Skin epidermis (tissue), 12 donors: ENCODE results near the gene CHD9.
"Not testable (repeated sequence)": the region's sequence is repeated elsewhere in the genome, so short reads cannot be mapped to it uniquely, and the experiment has no call there.

Experiments used
- H3K27ac ChIP-seq, 21 experiments: fragments of 200-600 bp; sonication (generic) in 11 of 21; one replicate each; pipeline ENCODE4 v1.5.0; 2020; ENCODE audit warnings: mild to moderate bottlenecking in 3 of 21, inconsistent platforms in 2 of 21, moderate library complexity in 2 of 21
- H3K4me3 ChIP-seq, 7 experiments: fragments of 200-600 bp; sonication (generic) in 2 of 7; one replicate each; pipeline ENCODE4 v1.5.0; 2020; ENCODE audit warnings: inconsistent platforms in 2 of 7, mild to moderate bottlenecking in 2 of 7, moderate library complexity in 1 of 7

The CHD9 gene, protein sequence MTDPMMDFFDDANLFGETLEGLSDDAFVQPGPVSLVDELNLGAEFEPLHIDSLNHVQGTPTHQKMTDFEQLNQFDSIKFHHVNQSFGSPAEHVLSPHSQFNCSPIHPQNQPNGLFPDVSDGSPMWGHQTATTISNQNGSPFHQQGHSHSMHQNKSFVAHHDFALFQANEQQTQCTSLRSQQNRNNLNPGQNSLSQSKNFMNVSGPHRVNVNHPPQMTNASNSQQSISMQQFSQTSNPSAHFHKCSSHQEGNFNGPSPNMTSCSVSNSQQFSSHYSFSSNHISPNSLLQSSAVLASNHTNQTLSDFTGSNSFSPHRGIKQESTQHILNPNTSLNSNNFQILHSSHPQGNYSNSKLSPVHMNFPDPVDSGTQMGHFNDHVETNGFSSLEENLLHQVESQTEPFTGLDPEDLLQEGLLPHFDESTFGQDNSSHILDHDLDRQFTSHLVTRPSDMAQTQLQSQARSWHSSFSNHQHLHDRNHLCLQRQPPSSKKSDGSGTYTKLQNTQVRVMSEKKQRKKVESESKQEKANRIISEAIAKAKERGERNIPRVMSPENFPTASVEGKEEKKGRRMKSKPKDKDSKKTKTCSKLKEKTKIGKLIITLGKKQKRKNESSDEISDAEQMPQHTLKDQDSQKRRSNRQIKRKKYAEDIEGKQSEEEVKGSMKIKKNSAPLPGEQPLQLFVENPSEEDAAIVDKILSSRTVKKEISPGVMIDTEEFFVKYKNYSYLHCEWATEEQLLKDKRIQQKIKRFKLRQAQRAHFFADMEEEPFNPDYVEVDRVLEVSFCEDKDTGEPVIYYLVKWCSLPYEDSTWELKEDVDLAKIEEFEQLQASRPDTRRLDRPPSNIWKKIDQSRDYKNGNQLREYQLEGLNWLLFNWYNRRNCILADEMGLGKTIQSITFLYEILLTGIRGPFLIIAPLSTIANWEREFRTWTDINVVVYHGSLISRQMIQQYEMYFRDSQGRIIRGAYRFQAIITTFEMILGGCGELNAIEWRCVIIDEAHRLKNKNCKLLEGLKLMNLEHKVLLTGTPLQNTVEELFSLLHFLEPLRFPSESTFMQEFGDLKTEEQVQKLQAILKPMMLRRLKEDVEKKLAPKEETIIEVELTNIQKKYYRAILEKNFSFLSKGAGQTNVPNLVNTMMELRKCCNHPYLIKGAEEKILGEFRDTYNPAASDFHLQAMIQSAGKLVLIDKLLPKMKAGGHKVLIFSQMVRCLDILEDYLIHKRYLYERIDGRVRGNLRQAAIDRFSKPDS (N-terminal part only)

DNA sequence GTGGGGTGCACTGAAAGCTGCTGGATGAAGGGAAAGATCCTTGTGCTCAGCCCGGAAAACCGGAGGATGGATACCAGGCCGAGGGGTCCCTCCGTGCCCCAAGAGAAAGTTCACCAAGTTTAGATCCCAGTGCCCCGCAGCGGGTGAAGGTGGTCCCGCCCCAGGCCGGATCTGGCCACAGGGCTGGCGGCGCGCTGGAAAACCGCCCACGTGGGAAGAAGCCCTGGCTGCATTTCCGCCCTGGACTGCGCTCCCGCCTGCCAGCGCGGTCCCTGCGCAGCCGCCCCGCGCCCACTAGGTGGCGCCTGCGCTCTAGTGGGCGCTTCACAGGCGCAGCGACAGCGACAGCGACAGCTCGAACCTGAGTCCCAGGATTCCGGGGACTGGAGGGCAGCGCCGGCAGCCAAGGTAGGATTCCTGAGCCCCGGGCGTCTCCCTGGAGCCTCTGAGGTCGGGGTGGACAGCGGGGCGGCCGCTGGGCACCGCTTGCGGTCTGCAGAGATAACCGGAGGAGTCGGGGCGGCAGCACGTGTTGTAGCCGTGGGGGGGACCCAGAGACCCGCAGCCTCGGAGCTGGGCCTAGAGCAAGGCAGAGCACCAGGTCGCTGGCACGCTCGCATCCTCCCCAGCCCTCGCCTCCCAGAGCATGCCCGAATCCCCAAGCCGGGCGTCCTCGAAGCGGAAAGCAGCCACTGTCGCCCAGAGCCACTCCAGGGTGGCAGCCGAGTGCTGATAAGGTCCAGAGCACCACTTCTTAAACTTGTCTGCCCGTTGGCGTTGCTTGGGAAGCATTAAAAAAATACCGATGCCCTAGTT lies at the start of gene CHD9:
TSS of gene CHD9 (plus strand) at position 322 of the 816 bp plus-strand sequence. CDS start 101,099 bp downstream, outside the sequence.
- peak within 1 kb of the TSS; percentile 54 to 98 (median 89) for H3K27ac ChIP-seq
- peak within 1 kb of the TSS; percentile 57 to 83 (median 67) for H3K4me3 ChIP-seq

DNA sequence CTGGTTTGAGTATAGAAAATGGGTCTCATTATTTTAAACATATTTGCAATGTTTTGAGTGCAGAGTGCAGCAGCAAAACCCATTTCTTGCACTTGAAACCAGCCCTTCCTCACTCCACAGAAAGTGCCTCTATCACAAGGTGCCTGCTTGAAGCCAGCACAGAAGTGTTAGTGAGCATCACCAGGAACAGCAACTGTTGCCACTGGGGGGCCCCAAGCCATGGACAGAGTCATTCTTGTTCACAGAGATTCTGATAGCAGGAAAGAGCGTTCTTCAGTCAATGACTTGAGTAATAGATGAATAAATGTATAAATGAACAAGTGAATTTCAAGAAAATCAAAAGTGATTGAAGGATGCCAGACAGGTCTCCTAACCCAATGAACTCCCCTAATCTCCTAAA lies 47.7 kb upstream of the CHD9 start:
- Histone ChIP-seq H3K27ac (no peak overlapping the region), H3K4me3 (no peak overlapping the region)

DNA sequence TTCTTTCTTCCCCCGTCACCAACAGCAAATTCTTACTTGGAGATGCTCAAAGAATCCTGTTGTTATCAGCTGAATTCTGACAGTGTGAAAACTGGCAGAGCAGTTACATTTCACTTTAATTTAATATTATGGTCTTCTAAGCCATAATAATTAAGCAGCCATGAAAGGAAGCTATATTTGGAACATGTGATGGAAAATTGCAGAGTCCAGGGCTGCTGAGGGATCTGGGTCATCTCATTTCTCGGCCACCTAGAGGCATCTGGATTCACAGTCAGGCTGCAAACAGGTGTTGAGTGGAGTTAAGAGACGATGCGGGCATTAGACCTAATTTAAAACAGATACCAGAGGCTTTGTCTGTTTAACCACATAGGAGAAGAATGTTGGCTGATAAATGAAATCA lies 40.5 kb upstream of the CHD9 start:
- Histone ChIP-seq H3K27ac (no peak overlapping the region), H3K4me3 (no peak overlapping the region)

DNA sequence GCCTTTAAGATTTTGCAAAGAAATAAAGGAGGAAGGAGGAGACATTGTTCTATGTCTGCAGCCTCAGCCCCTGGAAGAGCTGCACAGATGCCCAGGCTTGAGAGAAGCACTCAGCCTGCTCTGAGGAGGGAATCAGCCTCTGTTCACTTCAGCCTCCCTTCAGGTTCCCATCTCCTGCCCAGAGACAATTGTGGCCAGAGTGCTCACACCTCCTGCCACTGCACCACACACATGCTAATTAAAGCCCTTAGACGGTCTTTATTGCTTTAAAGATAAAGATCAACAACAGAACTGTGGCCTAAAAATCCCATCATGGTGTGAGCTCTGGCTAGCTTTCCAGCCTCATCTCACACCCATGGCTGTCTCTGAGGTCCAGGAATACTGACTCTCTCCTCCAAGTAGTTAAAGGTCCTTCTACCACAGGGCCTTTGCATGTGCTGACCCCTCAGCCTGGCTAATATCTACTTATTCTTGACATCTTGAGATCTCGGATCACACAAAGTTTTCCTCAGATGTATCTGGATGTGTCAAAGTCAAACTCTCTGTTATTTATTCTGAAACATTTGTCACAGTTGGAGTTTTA lies 35.9 kb upstream of the CHD9 start:
- no peak overlapping the region for H3K27ac ChIP-seq
- no peak overlapping the region for H3K4me3 ChIP-seq

DNA sequence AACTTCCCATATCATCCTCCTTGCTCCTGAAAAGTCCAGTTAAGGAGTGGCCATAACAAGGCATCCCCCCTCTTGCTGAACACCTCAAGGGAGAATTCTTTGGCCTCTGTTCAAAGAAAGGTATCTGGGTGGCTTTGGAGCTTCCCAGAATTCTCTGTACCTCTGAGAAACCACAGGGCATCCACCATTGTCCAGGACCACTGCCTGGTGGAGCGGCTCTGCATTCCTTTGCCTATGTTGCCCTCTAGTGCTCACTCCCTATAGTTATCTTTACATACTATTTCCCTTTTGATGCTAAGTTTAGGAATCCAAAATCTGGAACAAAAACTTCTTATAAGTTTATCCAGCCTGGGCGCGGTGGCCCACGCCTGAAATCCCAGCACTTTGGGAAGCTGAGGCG lies 32.4 kb upstream of the CHD9 start:
- Histone ChIP-seq H3K4me3 (no peak overlapping the region), H3K27ac (no peak overlapping the region)

DNA sequence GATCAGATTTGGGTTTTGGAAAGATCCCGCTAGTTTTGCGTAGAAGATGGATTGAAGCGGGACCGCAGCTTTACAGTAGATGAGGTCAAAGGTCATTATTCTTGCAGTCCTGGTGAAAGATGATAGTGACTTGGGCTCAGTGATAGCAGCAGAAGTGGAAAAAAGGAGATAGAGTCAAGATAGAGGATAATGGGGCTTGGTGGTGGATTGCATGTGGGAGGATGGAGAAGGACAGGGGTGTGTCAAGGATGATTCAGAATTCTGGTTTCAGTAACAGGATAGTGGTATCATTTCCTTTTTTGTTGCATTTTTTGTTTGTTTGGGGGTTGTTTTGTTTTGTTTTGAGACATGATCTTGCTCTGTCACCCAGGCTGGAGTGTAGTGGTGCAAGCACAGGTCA lies 30.7 kb upstream of the CHD9 start:
- no peak overlapping the region for H3K4me3 ChIP-seq
- no peak overlapping the region for H3K27ac ChIP-seq

DNA sequence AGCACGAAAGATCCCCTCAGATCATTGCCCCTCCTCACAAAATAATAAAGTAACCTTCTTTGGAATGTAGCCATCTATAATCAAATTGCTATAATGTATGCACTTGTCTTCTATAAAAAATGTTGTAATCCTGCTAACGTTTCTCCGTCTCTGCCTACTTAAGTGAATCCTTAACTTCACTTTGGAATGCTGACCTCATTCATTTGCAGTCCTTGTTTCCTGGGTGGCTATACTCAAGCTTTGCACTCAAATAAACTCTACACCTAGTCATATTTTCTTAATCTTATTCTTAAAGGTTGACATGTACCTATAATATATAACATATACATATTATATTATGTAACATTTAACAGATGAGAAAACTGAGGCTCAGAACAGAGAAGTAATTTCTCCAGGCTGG lies 24.8 kb upstream of the CHD9 start:
- Histone ChIP-seq H3K4me3 (no peak overlapping the region), H3K27ac (no peak overlapping the region)

DNA sequence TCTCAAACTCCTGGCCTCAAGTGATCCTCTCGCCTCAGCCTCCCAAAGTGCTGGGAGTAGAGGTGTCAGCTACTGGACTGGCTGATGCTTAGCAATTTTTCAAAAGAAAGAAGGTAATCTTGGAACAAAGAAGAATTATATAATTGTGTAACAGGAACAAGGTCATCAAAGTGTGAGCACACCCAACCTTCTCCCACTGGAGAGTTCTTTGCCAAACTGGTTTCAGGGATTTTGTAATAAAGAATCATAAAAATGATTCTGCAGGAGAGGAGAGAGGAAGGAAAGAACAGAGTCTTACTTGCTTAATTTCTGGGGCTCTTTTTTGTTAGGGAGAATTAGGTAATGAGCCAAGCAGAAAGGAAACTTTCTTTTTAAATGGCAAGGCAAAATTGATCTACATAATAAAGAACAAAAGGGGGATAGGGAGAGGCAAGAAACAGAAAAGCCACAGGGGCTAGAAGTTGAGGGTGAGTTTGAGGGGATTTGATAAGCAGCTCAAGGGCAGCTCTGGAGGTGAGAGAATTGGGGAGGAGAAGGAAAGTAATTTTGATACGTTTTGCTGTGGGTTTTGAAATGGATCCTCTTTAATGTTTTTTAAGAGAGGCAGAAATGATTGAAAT lies 23.4 kb upstream of the CHD9 start:
- peak overlapping the region in 5 of 21 experiments; percentile 10 to 48 (median 31) for H3K27ac ChIP-seq

DNA sequence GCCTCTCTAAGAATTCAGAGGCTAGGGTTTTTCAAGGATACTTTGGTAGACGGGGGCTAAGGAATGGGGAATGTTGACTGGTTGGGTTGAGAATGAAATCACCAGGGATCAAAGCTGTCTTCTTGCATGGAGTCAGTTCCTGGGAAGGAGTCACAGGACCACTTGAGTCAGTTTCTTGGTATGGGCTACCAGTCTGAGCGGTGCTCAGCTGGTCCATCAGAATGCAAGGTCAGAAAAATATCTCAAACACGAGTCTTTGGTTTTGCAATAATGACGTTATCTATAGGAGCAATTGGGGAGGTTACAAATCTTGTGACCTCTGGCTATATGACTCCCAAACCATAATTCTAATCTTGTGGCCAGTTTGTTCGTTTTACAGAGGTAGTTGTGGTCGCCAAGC lies 20.5 kb upstream of the CHD9 start:
- Histone ChIP-seq H3K4me3 (no peak overlapping the region), H3K27ac (no peak overlapping the region)

More for the DNA sequence above, 23.4 kb upstream of the CHD9 start:
- no peak overlapping the region for H3K4me3 ChIP-seq

DNA sequence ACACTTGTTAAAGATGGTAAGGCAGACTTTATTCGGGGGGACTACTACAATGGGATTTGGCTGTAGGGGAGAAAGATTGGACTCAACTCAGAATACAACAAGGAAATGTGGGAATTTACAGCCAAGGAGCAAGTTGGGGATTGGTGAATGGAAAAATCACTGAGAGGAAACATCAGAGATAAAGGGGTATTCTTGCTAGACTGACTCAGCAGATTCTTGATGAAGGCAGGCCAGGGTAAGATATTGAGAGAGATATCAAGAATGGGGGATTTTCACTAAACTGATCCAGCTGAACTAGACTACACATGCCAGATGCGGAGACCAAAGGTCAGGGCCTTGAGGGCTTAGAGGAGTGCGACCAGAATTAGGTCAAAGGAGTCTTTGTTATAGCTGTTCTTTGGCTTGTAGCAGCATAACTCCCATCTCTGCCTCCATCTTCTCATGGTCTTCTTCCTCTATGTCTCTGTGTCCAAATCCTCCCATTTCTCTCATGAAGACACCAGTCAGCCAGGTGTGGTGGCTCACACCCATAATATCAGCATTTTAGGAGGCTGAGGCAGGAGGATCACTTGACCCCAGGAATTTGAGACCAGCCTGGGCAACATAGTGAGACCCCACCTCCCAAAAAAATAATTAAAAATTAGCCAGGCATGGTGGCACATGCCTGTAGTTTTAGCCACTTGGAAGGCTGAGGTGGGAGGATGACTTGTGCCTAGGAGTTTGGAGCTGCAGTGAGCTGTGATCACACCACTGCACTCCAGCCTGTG lies 19.4 kb upstream of the CHD9 start:
- Histone ChIP-seq H3K4me3 (no peak overlapping the region), H3K27ac (no peak overlapping the region)

DNA sequence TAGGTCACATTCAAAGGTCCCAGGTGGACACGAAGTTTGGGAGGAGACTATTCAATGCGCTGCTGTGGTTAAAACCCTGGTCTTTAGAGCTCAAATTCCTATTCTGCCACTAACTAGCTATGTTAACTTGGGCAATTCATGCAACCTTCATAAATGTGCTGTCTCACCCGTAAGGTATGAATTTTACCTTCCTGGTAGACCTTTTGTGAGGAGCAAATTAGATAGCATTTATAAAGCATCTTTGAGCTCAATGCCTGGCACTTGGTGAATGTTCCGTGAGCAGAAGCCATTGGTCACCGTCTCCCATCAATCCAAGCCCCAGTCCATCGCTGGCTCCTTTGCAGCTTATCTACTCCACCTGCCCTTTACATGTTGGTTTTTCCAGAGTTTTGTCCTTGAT lies 18.7 kb upstream of the CHD9 start:
- H3K27ac ChIP-seq = no peak overlapping the region
- H3K4me3 ChIP-seq = no peak overlapping the region

DNA sequence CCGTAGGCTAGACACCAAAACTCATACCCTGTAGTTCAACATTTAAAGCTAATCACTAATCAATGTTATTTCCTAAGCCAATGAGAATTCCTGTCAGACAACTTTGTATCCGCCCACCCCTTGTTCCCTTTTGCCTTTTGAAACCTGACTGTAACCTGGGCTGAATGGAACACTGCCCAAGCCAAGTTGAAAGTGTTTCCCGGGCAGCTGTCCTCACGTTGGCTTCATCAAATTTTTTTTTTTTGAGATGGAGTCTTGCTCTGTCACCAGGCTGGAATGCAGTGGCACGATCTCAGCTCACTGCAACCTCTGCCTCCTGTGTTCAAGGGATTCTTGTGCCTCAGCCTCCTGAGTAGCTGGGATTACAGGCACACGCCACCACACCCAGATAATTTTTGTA lies 18.1 kb upstream of the CHD9 start:
- not testable (repeated sequence) for H3K4me3 ChIP-seq, H3K27ac ChIP-seq

DNA sequence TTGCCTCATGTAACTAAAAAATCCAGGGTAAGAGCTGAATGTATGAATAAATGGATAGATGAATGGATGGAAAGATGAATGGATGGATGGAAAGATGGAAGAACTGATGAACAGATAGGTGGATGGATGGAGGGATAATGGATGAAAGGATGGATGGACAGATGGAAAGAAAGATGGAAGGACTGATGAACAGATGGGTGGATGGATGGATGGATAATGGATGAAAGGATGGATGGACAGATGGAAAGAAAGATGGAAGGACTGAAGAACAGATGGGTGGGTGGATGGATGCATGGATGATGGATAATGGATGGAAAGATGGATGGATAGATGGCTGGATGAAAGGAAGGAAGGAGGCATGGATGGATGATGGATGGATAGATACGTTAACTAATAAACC lies 14.0 kb upstream of the CHD9 start:
- Histone ChIP-seq H3K4me3 (no peak overlapping the region), H3K27ac (peak overlapping the region in 10 of 21 experiments; percentile 29 to 85 (median 70))

DNA sequence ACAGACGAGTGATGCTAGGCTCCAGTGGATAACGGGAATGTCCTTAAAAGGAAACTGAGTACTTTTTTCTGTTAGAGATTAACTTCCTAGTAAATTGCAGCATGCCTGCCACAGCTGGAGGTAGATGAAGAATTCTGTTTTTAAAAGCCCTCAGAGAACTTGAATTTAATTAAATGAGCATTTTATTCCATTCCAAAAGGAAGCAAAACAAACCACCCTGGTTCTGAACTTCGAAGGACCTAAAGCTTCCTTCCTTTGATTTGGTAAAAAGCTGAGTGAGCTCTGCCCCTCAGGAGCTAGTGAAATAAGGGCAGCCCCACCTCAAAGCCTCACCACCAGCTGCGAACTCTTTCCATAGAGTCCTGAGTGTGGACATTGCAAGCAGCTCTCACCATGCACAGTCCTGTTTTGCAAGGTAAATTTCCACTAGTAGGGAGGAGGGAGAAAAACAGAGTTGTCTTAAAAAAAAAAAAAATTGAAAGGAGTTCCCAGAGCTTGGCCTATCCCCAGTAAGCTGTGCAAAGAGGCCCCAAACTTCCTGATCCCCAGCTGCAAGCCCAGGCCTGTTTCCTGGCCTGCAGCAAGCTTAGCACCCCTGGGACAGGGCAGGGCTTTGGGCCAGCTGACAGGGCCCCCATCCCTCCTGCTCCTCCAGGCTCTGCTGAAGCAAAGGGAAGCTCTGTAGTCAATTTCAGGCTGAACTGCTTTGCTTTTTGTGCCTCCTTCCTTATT lies 13.3 kb upstream of the CHD9 start:
- H3K27ac ChIP-seq = peak overlapping the region in 19 of 21 experiments; percentile 11 to 85 (median 74)
- H3K4me3 ChIP-seq = no peak overlapping the region

DNA sequence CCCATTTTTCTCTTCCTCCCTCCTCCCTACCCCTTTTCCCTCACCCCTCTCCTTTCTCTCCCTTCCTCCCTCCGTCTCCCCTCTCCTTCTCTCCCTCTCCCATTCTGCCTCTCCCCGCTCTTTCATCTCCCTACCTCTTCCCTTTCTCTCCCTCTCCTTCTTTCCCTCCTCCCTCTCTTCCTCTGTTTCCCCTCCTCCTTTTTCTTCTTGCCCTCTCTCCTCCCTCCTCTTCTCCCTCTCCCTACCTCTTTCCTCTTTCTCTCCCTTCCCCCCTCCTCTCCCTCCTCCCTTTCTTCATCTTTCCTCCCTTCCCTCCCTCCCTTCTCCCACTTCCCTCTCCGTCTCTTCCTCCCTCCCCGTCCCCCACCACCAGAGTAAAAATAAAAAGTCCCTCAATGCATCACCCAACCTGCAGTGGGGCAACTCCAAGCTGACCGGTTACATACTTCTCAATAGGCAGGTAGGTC lies 12.5 kb upstream of the CHD9 start:
- Histone ChIP-seq H3K4me3 (peak overlapping the region in 1 of 7 experiments; percentile 0), H3K27ac (peak overlapping the region in 19 of 21 experiments; percentile 11 to 85 (median 74))

DNA sequence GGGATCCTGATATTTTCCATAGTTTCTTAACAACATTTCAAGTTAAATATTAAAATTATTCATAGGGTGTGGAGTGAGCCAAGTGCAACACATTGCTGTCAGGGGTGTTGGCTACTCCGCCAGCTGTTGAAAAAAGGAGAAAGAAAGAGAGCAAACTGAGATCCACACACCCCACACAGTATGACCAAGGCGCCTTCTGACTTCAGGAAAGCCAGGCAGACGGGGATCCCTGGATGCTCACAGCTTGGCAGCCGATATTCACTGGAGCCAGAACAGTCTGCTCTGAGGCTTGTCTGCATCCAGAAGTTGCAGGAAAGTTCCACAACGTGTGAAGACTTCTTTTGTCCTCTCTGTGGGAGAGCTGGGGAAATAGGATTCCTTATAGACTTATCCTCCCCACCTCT lies 11.4 kb upstream of the CHD9 start:
- Histone ChIP-seq H3K27ac (peak overlapping the region in 18 of 21 experiments; percentile 11 to 85 (median 74)), H3K4me3 (peak overlapping the region in 3 of 7 experiments; percentile 2 to 15 (median 14))
